BE2C (cell line): ENCODE data around the gene ZNF578.
"Not testable (repeated sequence)": the region's sequence is repeated elsewhere in the genome, so short reads cannot be mapped to it uniquely, and the experiment has no call there.

ENCODE experiments used
- DNase-seq: peaks from one replicate; pipeline ENCODE4 v3.0.0-alpha.2; 2020
- H3K27me3 ChIP-seq: fragments of 250-450 bp; sonication (Bioruptor Pico); 2 replicates; pipeline ENCODE4 v1.5.1; 2020; ENCODE audit warnings: mild to moderate bottlenecking
- H3K36me3 ChIP-seq: fragments of 250-450 bp; sonication (Bioruptor Pico); 2 replicates; pipeline ENCODE4 v1.5.1; 2020; ENCODE audit warnings: mild to moderate bottlenecking
- H3K4me1 ChIP-seq: fragments of 250-450 bp; sonication (Bioruptor Pico); 2 replicates; pipeline ENCODE4 v1.5.1; 2020
- H3K4me3 ChIP-seq: 2 replicates; pipeline ENCODE4 v1.5.1; 2011; ENCODE audit warnings: low read depth, low read length
- H3K9me3 ChIP-seq: fragments of 250-450 bp; sonication (Bioruptor Pico); 2 replicates; pipeline ENCODE4 v1.5.1; 2020
- CTCF ChIP-seq: IDR thresholded peaks from 2 replicates; pipeline ENCODE4 v1.5.1; 2012; ENCODE audit warnings: mild to moderate bottlenecking, low read depth, low read length

Gene ZNF578

DNA sequence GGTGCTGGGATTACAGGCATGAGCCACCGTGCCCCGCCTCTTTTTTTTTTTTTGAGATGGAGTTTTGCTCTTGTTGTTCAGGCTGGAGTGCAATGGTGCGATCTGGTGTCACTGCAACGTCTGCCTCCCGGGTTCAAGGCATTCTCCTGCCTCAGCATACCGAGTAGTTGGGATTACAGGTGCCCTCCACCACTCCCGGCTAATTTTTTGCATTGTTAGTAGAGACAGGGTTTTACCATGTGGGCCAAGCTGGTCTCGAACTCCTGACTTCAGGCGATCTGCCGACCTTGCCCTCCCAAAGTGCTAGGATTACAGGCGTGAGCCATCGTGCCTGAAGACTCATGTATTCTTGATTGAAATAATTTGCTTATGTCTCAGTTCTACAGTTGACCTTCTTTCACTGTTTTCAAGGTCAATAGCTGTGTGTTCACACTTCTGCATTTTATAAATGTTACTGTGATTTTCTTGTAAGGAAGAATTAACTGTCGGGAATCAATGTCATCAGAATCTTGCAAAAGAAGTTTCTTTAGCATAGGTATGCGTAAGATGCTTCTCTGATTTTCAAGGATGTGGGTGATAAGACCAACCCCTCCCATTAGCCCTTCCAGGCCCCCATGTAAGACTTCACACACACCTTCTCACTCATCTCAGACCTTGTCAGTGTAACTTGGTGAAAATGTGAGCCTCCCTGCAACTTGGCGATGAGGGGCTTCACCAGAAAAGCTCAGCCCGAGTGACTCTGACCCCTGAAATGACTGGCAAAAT is 104.1 kb downstream of the ZNF578 start:
- no peaks in the 10 kb centered on the region for H3K27me3 ChIP-seq
- H3K4me3 ChIP-seq: no peak overlapping the region
- peaks cover 3% of the 10 kb centered on the region; the same call in 1 of the 2 replicates for H3K9me3 ChIP-seq
- DNase-seq: no peak
- H3K36me3 ChIP-seq: peaks cover 27% of the 10 kb centered on the region
- no peaks in the 10 kb centered on the region for H3K4me1 ChIP-seq
- no peak for TF ChIP-seq CTCF

DNA sequence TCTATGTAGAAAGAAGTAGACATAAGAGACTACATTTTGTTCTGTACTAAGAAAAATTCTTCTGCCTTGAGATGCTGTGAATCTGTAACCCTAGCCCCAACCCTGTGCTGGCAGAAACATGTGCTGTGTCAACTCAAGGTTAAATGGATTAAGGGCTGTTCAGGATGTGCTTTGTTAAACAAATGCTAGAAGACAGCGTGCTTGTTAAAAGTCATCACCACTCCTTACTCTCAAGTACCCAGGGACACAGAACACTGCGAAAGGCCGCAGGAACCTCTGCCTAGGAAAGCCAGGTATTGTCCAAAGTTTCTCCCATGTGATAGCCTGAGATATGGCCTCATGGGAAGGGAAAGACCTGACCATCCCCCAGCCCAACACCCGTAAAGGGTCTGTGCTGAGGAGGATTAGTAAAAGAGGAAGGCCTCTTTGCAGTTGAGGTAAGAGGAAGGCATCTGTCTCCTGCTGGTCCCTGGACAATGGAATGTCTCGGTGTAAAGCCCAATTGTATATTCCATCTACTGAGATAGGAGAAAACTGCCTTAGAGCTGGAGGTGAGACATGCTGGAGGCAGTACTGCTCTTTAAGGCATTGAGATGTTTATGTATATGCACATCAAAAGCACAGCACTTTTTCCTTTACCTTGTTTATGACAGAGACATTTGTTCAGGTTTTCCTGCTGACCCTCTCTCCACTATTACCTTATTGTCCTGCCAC is 105.5 kb downstream of the ZNF578 start:
- H3K27me3 ChIP-seq: not testable (repeated sequence)
- H3K36me3 ChIP-seq: peaks cover 24% of the 10 kb centered on the region

DNA sequence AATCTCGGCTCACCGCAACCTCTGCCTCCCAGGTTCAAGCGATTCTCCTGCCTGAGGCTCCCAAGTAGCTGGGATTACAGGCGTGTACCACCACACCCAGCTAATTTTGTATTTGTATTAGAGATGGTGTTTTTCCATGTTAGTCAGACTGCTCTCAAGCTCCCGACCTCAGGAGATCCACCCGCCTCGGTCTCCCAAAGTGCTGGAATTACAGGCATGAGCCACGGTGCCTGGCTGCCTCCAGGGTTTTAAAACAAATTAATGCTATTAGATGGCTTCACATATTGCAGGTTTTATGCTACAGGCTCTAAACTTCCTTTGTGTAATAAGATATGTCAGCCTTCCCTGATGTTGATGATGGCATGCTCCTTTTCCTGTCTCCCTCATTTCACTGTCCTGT is 108.3 kb downstream of the ZNF578 start:
- not testable (repeated sequence) for H3K4me3 ChIP-seq, DNase-seq, H3K9me3 ChIP-seq, H3K36me3 ChIP-seq, H3K4me1 ChIP-seq, H3K27me3 ChIP-seq

More for the DNA sequence above, 105.5 kb downstream of the ZNF578 start:
- not testable (repeated sequence) for DNase-seq, H3K4me3 ChIP-seq, H3K4me1 ChIP-seq, H3K9me3 ChIP-seq
